Hippocampal formation (tissue), 2 donors: ENCODE measurements around the gene TCF25.
"Not testable (repeated sequence)": the region's sequence is repeated elsewhere in the genome, so short reads cannot be mapped to it uniquely, and the experiment has no call there.

ENCODE experiments used
- DNase-seq, 2 donors: peaks; one replicate each; lab custom pipeline; 2025; lab: John Stamatoyannopoulos, UW

Gene TCF25, protein sequence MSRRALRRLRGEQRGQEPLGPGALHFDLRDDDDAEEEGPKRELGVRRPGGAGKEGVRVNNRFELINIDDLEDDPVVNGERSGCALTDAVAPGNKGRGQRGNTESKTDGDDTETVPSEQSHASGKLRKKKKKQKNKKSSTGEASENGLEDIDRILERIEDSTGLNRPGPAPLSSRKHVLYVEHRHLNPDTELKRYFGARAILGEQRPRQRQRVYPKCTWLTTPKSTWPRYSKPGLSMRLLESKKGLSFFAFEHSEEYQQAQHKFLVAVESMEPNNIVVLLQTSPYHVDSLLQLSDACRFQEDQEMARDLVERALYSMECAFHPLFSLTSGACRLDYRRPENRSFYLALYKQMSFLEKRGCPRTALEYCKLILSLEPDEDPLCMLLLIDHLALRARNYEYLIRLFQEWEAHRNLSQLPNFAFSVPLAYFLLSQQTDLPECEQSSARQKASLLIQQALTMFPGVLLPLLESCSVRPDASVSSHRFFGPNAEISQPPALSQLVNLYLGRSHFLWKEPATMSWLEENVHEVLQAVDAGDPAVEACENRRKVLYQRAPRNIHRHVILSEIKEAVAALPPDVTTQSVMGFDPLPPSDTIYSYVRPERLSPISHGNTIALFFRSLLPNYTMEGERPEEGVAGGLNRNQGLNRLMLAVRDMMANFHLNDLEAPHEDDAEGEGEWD

DNA sequence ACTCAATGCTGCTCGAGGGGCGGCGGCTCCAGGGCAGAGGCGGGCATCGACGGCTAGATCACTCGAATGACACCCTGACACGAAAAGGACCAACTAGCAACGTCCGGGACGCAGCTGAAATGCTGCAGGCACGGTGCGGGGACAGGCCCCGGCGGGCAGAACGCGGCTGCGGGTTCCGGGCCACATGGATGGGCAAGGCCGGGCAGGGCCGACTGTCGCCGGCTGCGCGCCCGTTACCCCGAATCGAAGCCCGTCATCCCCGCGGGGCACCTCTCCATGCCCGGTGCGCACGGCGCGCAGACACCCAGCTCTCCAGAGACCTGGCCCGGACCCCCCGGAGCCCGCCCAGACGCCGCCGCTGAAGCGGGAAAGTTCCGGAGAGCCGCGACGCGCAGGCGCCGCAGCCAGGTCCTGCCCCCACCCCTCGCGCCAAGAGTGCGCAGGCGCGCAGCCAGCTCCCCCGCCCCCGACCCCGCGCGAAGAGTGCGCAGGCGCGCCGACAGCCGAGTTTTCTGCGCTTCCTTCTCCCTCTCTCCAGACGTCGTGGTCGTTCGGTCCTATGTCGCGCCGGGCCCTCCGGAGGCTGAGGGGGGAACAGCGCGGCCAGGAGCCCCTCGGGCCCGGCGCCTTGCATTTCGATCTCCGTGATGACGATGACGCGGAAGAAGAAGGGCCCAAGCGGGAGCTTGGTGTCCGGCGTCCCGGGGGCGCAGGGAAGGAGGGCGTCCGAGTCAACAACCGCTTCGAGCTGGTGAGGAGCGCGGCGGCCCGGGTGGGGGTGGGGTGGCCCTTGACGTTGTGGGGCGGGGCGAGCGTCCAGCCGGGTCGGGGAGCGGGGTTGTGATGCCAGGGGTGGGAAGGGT, at the start of gene TCF25:
TSS of gene TCF25 (plus strand) at position 484 of the 863 bp plus-strand sequence. CDS start at position 560, 76 bp downstream.
- peak; percentile 84 to 89 for DNase-seq

DNA sequence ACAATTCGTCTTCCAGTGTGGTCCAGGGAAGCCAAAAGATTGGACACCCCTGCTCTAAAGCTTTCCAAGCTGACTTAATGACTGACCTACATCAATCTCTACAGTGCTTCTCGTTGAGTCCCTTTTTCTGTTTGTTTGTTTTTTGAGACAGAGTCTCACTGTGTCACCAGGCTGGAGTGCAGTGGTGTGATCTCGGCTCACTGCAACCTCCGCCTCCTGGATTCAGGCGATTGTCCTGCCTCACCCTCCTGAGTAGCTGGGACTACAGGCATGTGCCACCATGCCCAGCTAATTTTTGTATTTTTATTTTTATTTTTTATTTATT, 49.6 kb upstream of the TCF25 start:
- DNase-seq, result not testable (repeated sequence)

DNA sequence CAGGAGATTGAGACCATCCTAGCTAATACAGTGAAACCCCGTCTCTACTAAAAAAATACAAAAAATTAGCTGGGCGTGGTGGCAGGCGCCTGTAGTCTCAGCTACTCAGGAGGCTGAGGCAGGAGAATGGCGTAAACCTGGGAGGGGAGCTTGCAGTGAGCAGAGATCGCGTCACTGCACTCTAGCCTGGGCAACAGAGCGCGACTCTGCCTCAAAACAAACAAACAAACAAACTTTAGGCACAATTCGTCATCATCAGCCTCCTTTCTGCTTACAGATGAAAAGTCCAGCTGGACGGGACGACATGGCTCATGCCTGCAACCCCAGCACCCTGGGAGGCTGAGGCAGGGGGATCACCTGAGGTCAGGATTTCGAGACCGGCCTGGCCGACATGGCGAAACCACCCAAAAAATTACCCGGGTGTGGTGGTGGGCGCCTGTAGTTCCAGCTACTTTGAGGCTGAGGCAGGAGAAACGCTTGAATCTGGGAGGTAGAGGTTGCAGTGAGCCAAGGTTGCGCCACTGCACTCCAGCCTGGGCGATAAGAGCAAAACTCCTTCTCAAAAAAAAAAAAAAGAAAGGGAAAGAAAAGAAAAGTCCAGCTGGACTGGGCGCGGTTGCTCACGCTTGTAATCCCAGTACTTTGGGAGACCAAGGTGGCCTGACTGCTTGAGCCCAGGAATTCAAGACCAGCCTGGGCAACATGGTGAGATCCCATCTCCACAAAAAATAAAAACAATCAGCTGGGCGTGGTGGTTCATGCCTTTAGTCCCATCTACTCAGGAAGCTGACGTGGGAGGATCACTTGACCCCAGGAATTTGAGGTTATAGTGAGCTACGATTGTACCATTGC, 46.6 kb upstream of the TCF25 start:
- no peak for DNase-seq

DNA sequence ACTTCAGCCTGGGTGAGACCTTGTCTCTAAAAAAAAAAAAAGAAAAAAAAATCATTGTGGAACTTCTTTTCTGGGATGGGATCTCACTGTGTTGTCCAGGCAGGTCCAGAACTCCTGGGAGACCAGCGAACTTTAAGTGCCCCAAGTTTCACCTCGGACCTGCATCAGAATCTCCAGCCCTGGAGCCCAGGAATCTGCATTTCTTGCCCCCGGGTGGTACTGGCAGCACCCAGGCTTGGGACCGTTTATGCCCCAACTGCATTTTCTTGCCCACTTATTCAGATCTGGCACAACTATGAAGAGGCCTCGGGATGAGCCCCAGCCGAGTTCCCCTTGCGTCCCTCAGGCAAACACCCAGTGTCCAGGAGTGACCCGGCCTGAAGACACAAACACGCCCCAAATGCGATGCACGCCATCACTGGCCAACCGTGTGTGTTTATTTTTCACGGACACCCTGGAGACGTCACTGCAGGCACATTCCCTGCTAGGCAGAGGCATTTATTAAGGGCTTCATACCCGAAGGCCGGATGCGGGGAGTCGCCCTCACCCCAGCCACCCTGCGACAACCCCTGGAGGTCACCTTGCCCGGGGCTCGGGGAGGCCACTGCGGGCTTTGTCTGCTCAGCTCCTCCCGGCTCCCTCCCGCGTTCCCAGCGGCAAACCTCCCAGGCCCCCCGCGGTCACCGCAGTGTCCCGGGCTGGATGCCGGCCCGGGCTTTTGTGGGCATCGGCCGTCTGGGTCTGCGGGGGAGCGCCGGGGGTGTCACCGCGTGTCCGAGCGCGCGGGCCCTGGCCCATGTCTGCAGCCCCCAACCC, 45.8 kb upstream of the TCF25 start:
- no peak for DNase-seq

DNA sequence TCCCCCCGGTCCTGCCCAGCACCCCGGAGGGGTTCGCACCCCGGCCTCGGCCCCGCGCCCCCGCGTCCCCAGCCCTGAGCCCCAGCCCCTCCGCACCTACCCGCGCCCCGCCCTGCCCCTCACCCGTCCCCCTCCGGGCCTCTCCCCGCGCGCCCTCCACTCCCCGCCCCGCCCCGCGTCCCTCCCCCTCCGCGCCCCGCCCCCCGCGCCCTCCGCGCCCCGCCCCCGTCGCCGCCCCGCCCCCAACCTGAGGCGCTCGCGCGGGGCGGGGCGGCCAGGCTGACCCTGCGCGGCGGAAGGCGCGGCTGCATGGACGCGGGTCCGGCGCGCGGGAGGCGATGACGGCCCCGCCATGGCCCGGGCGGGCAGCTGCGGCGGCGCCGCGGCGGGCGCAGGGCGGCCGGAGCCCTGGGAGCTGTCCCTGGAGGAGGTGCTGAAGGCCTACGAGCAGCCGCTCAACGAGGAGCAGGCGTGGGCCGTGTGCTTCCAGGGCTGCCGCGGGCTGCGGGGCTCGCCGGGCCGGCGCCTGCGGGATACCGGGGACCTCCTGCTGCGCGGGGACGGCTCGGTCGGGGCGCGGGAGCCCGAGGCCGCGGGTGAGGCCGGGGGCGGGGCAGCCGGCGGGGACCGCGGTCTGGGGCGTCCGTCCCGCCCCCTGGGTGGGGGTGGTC, 45.1 kb upstream of the TCF25 start, which contains the start of gene SPIRE2:
TSS of gene SPIRE2 (plus strand) at position 277 of the 671 bp plus-strand sequence. CDS start at position 353, 76 bp downstream.
- peak; percentile 16 to 51 for DNase-seq

DNA sequence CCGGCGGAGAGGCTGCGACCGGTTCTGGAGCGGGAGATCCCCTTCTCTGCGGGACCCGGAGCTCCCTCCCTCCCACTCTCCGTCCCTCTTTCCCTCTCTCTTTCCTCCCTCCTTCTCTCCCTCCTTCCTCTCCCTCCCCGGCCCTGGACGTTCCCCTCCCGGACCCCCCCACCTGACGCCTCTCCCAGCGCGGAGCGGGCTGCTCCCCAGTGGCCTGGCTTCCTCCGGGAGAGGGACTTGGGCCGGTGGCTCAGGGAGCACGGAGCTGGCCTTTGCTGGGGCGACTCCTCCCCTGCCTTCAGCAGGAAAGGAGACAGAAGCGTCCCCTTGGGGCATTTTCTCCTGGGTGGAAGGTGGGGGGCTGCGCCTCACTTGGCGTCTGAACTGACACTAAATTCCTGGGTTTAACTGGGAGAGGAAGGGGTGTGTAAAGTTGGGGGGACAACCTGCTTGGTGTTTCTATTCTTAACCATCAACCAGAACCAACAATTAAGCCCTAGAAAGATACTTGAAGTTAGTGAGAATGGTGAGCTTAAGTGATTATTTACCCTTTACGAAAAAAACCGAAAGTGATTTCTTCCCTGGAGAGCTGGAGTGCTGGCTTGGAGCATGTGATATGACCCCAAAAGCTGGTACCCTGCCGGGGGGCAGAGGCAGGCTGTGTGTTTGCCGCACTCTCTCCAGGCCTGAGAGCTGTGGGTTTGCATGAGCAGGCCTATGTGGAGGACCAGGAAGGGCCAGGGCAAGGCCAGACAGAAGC, 44.3 kb upstream of the TCF25 start:
- no peak for DNase-seq

DNA sequence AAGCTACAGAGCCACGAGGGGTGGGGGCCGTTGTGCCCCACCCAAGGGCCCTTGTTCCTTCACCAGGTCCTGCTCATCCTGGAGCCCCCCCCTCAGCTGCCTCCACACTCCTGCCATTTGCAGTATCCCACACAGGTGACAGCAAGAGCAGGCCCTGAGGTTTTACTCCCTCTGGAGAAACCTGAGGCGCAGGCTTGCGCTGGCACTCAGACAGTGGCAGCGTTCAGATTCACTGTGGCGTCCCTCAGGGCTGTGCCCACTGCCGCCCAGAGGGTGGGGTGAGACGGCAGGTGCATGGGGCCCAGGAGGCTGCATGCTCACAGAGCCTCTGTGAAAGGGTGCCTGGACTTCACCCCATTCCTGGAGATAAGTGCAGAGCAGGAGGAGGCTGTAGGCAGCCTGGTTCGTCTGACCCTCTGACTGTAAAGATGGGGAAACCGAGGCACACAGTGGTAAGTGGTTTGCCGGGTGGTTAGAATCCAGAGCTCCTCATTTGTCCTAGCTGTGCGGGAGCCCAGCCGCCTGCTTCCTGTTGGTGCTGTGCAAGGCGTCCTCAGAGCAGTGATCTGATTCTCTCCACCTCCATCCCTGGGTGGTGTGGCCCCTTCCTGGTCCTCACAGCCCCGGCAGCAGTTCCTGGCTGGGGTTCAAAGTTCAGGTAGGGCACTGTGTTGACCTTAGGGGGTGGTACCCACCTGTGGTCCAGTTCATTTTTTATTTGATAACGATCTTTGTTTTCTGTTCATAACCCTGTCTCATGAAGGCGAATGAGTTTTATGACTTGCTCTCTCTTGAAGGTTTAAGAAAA, 43.6 kb upstream of the TCF25 start:
- DNase-seq, result no peak

DNA sequence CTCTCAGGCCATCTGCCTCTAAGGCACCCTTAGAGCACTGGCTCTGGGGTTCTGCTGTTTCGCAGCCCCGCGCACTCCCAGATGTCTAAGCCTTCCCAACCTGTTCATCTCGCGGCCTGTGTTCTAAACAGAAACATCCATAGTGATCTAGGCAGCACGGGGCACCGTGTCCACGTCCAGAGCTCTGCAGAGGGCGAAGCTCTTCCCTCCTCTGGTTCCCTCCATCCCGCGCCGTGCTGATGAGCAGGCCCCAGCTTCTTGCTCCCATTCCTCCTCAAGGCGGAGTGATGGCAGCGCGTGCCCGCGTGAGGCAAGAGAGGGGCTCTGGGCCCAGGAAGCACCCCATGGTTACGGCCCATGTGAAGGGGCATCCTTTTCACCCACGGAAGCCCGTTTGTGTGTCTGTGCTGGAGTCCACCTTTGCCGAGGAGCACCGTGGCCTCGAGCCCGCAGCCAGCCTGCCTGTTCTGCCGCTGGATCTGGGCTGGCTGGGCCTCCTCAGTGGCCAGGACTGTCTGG, 41.5 kb upstream of the TCF25 start:
- DNase-seq, result no peak

DNA sequence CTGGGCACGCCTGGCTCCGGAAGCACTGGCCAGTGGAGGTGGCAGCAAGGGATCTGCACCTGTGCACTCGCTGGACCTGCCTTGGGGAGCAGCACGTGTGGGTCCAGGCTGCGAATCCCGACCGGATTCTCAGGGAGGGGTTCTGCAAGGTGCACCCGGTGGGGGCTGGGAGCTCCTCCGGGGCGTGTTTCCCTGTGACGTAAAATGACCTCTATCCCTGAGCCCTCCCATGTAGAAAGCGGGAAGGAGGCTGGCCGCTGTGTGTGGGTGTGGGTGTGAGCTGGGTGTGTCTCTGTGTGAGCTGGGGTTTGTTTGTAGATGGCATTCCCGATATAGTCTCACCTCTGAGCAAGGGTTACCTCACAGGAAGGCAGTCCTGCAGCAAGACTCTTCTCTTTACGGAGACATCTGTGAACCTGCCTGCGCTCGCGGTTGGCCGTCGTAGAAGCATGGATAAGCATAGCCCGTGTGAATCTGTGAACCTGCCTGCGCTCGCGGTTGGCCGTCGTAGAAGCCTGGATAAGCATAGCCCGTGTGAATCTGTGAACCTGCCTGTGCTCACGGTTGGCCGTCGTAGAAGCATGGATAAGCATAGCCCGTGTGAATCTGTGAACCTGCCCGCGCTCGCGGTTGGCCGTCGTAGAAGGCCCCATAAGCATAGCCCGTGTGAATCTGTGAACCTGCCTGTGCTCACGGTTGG, 39.6 kb upstream of the TCF25 start:
- not testable (repeated sequence) for DNase-seq

DNA sequence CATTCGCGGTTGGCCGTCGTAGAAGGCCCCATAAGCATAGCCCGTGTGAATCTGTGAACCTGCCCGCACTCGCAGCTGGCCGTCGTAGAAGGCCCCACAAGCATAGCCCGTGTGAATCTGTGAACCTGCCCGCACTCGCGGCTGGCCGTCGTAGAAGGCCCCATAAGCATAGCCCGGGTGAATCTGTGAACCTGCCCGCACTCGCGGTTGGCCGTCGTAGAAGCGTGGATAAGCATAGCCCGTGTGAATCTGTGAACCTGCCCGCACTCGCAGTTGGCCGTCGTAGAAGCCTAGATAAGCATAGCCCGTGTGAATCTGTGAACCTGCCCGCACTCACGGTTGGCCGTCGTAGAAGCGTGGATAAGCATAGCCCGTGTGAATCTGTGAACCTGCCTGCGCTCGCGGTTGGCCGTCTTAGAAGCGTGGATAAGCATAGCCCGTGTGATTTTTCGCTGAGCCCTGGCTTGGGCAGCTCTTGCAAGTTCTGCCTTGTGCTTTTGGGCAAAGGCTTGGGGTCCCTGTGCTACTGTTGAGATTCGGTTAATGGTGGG, 38.5 kb upstream of the TCF25 start:
- not testable (repeated sequence) for DNase-seq

DNA sequence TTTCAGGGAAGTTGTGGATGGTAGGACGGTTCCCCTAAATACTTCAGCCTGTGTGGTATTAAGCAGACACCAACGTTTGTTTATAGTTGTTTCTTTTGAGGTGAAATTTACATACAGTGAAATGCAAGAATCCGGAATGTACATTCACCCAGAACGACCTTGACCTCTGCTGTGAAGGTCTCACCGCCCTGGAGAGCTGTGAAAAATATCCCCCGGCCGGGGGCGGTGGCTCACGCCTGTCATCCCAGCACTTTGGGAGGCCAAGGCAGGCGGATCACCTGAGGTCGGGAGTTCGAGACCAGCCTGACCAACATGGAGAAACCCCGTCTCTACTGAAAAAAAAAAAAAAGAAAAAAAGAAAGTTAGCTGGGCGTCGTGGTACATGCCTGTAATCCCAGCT, 36.9 kb upstream of the TCF25 start:
- DNase-seq, result not testable (repeated sequence)

DNA sequence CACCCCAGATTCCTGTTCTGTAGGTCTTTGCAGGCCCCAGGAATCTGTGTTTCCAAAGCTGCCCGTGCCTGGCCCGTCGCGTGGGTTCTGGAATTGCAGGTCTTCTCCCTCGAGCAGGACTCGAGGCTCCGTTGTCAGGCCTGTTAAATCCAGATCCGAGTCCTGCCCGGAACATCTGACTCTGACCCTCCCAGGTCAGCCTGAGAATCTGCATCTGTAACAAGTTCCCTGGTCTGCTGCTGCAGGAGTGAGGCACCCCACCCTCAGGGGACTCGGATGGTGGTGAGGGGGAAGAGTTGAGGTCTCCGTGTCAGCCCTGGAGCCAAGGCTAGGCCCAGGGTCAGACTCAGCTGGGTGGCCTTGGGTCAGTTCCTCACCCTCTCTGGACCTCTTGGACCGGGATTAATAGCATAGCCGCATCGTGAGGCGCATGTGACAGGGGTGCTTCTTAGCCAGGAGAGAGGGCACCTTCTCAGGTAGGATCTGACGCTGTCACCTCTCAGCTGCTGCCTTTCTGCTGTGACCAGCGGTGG, 36.3 kb upstream of the TCF25 start:
- DNase-seq, result no peak

DNA sequence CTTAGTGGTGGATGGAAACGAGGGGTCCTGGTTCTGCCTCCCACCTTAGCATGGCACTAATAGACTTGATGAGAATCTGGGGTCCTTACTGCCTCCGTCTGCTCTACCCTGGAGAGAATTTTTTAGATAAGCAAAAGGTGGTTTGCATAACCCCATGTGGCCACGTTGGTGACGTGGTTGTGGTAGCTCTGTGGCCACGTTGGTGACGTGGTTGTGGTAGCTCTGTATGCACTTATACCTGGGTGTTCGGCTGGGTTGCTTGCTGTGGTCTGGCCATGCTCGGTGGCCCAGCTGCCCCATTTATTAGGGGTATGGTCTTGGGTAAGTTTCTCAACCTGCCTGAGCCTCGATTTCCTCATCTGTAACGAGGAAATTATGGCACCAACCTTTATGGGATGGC, 32.1 kb upstream of the TCF25 start:
- DNase-seq, result no peak

DNA sequence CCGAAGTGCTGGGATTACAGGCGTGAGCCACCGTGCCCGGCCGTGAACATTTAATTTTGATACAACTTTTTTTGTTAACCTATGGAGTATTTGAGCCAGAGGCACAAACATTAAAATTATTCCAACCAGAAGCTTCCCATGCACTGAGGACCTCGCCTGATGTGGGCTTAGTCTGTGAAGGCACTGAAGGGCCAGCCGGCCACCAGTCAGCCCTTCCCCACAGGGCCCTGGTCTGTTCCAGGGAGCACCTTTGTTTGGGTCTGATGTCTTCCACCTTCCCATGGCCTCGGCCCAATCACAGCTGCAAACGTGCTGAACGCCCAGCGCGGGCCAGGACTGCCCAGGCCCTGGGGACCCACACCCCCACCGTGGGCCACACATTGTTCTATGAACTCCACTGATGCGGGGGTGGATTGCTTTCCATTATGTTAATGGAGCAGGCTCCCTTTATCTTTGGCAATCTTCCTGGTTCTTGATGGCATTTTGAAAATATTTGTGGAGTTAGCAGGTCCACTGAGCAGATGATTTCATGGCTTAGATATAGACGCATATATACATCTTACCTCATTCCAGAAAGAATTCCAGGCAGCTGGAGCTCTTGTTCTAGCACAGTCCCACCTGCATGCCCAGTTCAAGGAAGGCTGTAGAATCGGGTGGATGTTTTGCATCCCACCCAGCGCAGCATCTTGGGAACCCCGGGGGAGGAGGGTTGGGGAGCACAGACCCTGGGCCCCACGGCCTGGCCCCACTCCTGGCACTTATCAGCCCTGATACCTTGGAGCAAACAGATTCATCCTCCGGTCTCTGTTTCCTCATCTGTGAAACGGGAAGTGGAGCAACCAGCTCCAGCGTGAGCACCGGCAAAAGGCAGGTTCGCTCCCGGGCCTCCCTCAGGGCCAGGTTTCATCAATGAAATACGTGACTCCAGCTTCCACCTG, 30.7 kb upstream of the TCF25 start:
- no peak for DNase-seq

DNA sequence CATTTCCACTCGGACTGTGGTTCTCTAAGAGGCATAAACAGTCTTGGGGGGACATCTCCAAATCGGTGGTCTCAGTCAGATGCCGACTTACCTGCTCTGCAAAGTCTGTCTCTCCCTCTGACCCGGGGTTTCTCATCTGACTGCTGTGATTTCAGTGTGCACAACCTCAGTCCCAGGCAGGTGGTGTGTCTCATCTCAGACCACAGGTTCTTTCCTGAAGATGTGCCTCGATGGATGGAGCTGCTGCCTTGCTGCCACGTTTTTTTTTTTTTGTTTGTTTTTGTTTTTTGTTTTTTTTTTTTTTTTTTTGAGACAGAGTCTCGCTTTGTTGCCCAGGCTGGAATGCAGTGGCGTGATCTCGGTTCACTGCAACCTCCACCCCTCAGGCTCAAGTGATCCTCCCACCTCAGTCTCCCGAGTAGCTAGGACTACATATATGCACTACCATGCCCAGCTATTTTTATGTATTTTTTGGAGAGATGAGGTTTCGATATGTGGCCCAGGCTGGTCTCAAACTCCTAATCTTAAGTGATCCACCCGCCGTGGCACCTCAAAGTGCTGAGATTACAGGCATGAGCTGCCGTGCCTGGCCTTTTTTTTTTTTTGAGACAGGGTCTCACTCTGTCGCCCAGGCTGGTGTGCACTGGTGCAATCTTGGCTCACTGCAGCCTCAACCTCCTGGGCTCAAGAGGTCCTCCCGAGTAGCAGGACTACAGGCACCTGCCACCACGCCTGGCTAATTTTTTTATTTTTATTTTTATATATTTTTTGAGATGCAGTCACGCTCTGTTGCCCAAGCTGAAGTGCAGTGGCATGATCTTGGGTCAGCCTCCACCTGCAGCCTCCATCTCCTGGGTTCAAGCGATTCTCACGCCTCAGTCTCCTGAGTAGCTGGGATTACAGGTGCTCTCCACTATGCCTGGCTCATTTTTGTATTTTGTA, 29.7 kb upstream of the TCF25 start:
- DNase-seq, result no peak
